D721Med (cell line): ENCODE results near the gene CHCHD4.

Source experiments
- DNase-seq: peaks from one replicate; pipeline ENCODE4 v3.0.0; 2011; ENCODE audit warnings: low spot score; ENCODE audit not compliant: insufficient read length
- FAIRE-seq: peaks from 2 replicates; lab custom pipeline; 2011; peaks lifted over from hg19 to GRCh38; lab: Jason Lieb, UNC
- CTCF ChIP-seq: IDR thresholded peaks from 2 replicates; pipeline ENCODE4 v1.5.1; 2012; ENCODE audit warnings: mild to moderate bottlenecking, control low read depth; ENCODE audit not compliant: insufficient read depth; ENCODE audit errors: missing control alignments

CHCHD4 gene

GRCh38 chr3:14140668-14141067 lies 16.0 kb upstream of the CHCHD4 start:
- no peak for FAIRE-seq
- TF ChIP-seq CTCF = no peak

DNA sequence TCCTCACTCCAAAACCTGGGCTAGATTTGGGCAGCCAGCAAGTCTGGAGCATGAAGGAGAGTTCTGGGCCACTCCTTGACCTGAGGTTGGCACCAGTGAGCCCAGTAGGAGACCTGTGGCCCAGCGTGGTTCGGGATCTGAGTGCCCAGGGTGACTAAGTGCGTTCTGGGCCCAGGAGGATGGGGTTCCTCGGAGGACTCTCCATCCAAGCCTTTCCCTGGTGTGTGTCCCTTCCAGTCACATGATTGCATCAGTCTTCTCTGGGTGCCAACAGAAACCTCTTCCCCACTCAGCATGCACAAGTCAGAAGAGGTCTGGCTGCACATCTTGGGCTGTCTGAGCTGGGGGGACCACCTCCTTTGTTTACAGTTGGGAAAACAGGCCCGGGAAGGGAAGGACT lies 15.1 kb upstream of the CHCHD4 start:
- DNase-seq (no peak), FAIRE-seq (no peak)
- TF ChIP-seq CTCF = no peak

More at GRCh38 chr3:14140668-14141067, 16.0 kb upstream of the CHCHD4 start:
- no peak for DNase-seq

DNA sequence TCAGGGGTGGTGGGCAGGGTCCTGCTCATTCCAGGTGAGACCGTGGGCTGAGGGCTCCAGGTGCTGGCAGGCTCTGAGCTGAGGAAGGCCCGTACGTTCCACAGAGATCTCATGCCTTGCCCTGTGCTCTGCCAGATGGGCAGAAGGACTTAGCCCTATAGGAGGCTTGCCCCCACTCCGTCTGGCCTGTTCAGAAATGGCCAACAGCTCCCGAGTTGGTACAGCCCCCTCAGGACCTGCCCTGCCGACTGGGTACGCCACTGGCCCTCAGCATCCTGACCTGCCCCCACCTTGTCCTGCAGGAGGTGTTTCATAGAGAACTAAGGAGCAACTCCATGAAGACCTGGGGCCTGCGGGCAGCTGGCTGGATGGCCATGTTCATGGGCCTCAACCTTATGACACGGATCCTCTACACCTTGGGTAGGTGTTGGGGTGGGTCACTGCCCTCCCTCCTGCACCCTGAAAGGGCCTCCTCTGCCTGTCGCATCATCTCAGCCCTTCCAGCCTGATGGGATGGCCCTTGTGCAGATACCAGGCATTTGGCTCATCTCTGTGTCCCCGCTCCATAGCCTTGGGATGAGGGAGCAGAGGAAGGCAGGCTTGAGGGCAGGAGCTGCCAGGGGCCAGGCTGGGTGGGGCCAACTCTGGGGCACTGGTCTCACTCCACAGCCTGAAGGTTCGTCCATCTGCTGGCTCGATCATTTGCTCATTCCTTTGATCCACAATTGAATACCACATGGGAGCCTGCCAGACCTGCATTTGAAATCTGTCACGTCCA lies 14.4 kb upstream of the CHCHD4 start:
- DNase-seq (no peak), FAIRE-seq (no peak)
- TF ChIP-seq CTCF = no peak

DNA sequence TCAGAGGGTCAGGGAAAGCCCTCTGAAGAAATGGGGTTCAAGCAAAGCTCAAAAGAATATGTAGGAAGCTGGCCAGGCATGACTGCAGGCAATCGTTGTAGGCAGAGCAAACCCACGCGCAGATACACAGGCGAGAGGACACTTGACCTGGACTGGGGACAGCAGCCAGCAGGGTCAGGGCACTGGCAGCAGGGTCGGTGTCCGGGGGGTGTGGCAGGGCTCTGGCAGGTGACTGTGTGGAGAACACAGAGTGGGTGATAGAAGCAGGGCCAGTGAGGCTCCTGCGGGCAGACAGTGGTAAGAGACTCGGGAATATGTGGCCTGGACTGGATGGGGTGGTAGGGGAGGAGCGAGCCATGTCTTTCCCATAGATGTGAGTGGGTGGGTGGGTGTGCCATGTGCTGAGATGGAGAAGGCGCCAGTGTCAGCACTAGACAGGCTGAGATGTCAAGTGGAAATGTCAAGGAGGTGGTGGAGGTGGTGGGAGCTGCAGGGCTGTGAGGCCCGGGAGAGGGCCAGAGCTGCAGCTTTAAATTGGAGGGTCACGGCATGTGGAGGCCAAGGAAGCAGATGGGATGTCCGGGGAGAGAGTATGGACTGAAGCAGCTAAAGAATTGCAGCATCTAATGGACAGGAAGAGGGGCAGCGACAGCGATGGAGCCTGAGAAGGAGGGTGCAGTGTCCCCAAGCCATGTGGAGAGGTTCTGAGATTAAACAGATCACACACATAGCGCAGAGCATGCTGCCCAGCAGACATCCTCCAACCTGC lies 13.6 kb upstream of the CHCHD4 start:
- no peak for DNase-seq
- no peak for TF ChIP-seq CTCF
- no peak for FAIRE-seq

DNA sequence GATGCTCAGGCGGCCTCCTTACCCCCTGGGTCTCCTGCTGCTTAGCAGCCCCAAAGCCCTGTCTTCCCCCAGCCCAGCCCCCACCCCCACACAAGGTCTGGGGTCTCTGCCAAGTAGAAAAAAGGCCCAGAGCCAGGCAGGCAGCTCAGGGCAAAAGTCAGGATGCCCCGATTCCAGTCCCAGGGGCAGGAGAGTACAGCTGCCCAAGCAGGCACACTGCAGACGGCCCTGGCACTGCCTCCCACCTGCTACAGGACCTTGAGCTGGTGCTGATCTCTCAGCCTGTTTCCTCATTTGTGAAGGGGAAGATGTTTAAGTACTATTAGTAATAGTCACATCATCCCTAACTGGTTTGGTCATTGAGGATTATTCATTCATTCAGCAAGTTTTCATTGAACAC lies 12.8 kb upstream of the CHCHD4 start:
- DNase-seq = no peak
- FAIRE-seq = no peak
- TF ChIP-seq CTCF = no peak

- FAIRE-seq (no peak), DNase-seq (no peak)
- no peak for TF ChIP-seq CTCF
Observed at GRCh38 chr3:14137004-14137403, 12.3 kb upstream of the CHCHD4 start.

GRCh38 chr3:14135581-14135980 lies 10.9 kb upstream of the CHCHD4 start:
- TF ChIP-seq CTCF = no peak
- FAIRE-seq (no peak), DNase-seq (no peak)
